GM12875 (cell line): ENCODE results near the gene MPC2.

Experiments
- H3K4me3 ChIP-seq: one replicate; pipeline ENCODE4 v1.5.1; 2011; ENCODE audit warnings: low read depth, low read length, control low read depth
- TF ChIP-seq, protein P1 (sequence below): IDR thresholded peaks from 2 replicates; pipeline ENCODE4 v1.5.1; 2011; ENCODE audit warnings: low read depth, mild to moderate bottlenecking, control low read depth, inconsistent platforms, low read length, moderate library complexity, borderline replicate concordance; ENCODE audit not compliant: insufficient read depth

Gene MPC2

DNA sequence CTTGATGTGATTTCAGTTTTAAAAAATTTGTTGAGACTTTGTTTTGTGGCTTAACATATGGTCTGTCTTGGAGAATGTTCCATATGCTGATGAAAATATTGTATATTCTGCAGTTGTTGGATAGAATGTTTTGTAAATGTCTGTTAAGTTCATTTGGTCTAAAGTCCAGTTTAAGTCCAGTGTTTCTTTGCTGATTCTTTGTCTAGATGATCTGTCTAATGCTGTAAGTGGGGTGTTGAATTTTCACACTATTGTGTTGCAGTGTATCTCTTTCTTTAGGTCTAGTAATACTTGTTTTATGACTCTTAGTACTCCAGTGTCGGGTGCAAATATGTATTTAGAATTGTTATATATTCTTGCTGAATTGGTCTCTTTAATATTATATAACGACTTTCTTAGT is 10.9 kb upstream of the MPC2 start:
- no peak overlapping the region for H3K4me3 ChIP-seq
- TF ChIP-seq, protein P1, sequence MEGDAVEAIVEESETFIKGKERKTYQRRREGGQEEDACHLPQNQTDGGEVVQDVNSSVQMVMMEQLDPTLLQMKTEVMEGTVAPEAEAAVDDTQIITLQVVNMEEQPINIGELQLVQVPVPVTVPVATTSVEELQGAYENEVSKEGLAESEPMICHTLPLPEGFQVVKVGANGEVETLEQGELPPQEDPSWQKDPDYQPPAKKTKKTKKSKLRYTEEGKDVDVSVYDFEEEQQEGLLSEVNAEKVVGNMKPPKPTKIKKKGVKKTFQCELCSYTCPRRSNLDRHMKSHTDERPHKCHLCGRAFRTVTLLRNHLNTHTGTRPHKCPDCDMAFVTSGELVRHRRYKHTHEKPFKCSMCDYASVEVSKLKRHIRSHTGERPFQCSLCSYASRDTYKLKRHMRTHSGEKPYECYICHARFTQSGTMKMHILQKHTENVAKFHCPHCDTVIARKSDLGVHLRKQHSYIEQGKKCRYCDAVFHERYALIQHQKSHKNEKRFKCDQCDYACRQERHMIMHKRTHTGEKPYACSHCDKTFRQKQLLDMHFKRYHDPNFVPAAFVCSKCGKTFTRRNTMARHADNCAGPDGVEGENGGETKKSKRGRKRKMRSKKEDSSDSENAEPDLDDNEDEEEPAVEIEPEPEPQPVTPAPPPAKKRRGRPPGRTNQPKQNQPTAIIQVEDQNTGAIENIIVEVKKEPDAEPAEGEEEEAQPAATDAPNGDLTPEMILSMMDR: no peak

DNA sequence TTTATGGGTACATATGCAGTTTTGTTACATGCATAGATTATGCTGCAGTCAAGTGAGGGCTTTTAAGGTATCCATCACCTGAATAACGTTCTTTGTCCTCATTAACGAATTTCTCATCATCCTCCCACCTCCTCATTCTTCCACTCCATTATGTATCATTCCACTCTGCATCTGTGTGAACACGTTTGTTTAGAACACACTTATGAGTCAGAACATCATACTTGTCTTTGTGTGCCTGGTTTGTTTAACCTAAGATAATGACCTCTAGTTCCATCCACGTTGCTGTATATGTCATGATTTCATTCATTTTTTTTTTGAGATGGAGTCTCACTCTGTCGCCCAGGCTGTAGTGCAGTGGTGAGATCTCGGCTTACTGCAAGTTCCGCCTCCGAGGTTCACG is 6.7 kb upstream of the MPC2 start:
- no peak overlapping the region for H3K4me3 ChIP-seq
- TF ChIP-seq, protein P1: no peak

DNA sequence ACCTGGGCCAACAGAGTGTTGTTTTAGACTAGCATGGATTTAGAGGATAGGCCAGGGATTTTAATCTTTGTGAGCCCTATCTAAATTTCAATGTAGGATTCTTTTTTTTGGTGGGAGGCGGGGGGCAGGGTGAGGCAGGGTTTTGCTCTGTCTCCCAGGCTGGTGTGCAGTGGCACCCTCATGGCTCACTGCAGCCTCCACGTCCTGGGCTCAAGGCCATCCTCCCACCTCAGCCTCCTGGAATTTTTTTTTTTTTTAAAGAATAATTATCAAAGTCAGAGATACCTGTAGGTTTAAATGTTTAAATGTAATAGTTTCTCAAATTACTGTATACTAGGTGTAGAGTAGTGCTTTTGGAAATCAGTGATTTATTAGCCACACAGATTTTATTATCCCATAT is 3.4 kb upstream of the MPC2 start:
- no peak overlapping the region for H3K4me3 ChIP-seq
- TF ChIP-seq, protein P1: no peak

DNA sequence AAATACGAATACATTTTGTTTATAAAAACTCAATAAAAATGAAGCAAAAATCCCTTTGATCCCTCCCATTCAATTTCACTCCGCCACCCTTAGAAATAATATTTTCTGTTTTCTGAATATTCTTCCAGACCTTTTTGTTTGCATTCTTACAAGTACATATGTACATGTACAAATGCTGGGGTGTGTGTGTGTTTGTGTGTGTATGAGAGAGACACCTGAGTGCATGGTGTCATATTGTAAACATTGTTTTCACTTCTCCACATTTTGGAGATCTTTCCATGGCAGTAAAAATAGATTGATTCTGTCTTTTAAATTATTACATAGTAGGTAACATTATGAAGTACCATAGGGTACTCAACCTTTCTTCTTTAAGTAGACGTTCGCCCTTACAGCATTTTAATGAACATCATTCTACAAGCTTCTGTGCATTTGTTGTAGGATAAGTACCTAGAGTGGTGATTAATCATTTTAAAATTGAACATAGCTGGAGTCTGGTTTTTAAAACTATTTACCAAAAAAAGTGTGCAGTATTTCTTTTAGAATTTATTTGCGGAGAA is 1.3 kb upstream of the MPC2 start:
- TF ChIP-seq, protein P1: no peak
- peak overlapping the region; percentile 87 for H3K4me3 ChIP-seq

- H3K4me3 ChIP-seq: peak overlapping the region; percentile 87
- TF ChIP-seq, protein P1: no peak
Observed at GRCh38 chr1:167937709-167938010, 788 bp upstream of the MPC2 start.

- peak within 1 kb of the TSS; percentile 87 for H3K4me3 ChIP-seq
Observed at GRCh38 chr1:167936068-167936929, 573 bp downstream of the MPC2 start, which contains the start of gene DCAF6. DCAF6 (plus strand) TSS chr1:167936683; CDS start chr1:167936912, 229 bp downstream.

More at GRCh38 chr1:167936068-167936929, 573 bp downstream of the MPC2 start, which contains the start of gene DCAF6:
- TF ChIP-seq, protein P1: no peak
